GM18505 (cell line): ENCODE data around the gene RGS19.

ENCODE experiments used
- ATAC-seq: cut with Tn5 transposase; IDR thresholded peaks from one replicate; pipeline ENCODE4 v1.9.1; 2021; ENCODE audit not compliant: unreplicated experiment
- POLR2A ChIP-seq: IDR thresholded peaks from 4 replicates; pipeline ENCODE4 v1.6.1; 2011; ENCODE audit warnings: borderline replicate concordance; ENCODE audit not compliant: insufficient read depth, insufficient read length; ENCODE audit errors: extremely low read depth

The RGS19 gene

DNA sequence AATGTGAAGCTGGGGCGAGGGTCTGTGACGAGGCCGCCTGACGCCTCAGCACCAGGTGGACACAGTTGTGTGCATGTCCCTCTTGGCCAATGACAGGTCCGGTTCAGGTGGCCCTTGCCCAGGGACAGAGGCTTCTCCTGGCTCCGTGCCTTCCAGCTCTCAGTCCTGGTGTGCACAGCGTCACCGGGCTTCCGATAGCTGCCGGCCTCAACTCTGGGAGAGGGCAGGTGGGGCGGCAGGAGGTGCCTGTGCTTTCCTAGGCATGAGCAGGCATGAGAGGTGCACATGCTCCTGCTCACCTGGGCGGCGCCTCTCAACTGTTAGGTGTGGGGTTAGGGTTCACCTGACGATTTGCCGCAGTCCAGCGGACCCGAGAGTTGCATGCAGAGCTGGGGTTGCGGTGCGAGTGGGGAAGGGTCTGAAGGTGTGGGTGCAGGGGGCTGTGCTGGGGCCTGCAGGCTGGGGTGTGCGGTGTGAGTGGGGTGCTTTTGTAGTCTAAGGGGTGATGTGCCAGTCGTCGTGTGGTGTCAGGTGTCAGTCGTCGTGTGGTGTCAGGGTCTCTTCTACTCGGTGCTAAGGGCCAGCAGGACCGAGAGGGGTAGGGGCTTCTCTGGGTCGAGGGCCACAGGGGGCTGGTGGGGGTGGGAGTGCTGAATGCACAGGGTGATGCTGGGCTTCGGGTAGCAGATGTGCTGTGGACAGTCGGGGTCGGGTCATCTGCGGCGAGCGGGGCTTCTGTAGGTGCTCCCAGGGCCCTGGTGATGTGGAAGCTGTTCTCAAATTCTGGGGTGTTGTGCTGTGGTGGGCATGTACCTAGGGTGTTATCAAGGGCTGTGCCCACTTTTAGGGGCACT is 26.1 kb downstream of the RGS19 start:
- no peak for ATAC-seq
- no peak for TF ChIP-seq POLR2A

DNA sequence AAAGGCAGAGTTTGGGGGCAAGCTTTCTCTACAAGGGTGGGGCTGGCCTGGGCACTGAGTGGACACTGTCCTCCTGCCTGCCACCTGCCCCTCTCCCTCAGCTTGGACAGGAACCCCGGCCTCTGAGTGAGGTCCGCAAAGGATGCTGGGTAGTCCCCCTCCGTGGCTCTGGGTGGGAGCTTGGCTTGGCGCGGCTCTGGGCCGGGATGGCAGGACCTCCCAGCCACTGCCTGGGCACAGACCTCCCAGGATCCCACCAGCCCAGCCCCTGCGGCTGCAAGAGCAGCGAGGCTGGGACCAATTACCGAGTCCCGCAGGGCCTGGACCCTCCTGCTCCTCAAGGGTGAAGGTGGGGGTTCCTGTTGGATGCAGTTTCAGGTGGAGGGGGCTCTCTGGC is 27.0 kb downstream of the RGS19 start:
- ATAC-seq: no peak
- TF ChIP-seq POLR2A: no peak

DNA sequence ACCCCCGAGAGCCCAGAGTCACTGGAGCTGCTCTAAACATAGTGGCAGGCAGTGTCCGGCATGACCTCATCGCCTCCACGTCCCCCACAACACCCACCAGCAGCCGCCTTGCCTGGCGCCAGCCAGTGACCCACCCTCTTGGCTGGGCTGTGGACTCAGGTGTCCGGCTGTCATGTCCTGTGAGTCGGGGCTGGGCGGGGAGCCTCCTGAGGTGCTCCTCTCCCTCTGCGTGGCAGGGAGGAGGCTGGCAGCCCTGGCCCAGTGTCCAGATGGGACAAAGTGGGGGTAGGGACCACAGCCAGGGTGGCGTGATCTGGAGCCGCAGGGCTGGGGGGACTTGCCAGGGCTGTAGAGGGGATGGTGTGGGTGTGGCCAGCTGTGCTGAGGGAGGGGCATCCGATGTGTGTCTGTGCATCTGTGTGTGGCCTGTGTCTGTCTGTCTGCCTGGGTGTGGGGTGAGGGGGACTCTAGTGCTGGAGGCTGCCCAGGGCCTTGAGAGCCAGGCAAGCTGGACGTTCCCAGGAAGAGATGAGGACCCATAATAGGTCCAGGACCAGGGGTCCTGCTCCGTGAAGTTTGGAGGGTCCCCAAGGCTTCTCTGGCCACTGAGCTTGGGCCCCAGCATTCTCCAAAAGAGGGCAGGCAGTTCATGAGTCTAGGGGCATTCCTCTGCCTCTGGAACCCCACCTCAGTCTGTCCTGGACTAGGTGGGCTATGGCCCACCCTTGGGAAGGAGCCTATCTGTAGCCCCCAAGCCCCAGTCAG is 27.6 kb downstream of the RGS19 start:
- TF ChIP-seq POLR2A: no peak
- ATAC-seq: no peak

DNA sequence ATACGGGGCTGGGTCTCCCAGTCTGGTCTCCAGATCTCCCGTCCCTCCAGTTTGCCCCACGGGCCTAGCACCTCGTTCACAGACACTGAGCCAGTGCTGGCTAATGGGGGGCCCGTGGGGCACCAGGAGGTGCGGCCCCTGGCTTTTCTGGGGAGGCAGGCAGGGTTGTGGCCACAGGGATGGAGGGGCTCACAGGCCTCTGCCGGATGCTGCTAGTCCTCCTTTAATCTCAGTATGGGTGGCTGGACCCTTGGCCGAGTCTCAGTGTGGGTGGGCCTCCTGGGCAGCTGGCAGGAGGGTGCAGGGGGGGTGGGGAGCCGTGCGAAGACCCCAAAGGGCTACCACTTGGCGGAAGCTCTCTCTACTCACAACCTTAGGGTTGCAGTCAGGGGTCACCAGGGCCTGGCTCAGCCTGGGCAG is 28.3 kb downstream of the RGS19 start:
- ATAC-seq: no peak
- no peak for TF ChIP-seq POLR2A

DNA sequence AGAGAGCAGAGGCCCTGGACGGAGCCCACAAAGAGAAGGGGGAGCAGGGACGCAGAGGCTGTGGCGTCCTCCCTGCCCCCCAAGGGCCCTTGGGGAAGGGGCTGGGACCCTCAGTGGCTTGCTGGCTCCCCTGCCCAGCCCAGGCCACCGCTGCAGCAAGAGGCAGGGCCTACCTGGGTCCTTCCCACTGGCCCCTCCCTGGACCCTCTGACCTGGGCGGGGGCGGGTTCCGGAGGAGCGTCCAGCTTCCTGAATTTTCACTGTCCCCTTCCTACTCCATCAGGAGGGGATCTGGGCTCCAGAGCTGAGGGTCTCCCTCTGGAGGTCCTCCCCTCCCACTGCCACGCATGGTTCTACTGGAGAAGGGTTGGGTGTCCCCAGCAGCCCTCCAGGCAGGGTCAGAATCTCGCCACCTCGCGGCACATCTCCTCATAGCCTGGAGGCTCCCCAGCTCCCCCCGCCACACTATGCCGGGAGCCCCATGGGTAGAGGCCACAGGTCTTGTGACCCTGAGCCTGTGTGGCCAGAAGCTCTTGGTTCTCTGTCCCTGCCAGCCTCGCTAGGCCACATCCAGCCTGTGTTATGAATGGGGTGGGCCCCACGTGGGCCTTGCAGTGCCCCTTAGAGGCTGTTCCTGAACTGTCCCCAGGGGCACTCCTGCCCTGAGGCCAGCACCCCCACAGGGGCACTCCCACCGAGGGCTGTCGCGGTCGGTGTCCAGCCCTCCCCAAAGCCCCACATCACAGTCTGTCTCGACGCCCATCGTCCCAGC is 28.9 kb downstream of the RGS19 start:
- TF ChIP-seq POLR2A: no peak
- no peak for ATAC-seq

DNA sequence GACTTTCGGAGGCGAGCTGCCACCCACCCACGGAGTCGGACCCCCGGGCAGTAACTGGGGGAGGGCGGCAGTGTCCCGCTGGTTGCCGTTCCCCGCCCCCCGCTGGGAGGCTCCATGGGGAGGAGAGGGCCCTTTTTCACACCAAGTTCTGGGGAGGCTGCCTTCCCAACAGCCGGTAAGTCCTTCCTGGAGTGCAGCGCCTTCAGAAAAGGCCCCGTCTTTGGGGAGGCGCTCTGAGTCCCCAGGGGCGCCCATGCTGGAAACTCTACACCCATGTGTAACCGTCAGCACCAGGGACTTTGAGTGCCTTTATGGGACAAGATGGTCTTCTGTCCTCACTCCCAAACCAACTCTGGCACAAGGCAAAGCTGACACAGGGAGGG is 29.4 kb downstream of the RGS19 start:
- no peak for ATAC-seq
- no peak for TF ChIP-seq POLR2A

DNA sequence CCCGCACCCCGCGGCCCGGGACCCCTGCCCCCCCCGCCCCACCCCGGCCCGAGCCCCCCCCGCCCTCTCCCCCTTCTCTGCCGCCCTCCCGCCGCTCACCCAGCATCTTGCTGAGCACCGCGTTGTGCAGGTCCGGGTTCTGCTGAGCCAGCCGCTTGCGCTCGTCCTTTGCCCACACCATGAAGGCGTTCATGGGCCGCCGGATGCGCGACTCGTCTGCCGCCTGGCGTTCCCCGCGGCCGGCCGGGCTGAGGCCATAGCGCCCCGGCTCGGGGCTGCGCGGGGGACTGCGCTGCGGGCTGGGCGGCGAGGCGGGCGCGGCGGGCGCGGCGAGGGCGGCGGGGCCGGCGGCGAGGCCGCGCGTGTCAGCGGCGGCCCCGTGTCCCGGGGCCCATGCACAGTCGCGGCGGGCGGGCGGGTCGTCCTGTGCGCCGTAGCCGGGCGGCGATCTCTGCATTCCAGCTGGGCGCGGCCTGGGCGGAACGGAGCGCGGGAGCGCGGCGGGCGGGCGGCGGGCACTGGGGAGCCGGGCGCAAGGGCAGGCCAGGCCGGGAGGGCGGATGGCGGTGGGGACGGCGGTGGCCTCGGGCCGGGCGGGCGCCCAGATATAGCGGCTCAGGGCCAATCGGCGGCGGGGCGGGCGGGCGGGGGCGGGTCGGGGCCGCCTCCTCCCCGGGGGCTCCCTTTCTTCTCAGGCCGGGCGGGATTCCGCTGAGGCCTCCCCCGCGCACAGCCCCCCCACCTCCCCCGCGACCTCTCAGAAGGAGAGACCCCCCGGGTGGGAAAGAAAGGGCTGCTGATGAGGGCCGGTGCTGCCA is 30.0 kb downstream of the RGS19 start, which contains the start of gene SOX18:
Gene SOX18, minus strand, starts transcription at position 580 of the 818 bp plus-strand sequence. Its CDS starts 123 bp downstream, at position 457.
- TF ChIP-seq POLR2A: no peak
- ATAC-seq: no peak

DNA sequence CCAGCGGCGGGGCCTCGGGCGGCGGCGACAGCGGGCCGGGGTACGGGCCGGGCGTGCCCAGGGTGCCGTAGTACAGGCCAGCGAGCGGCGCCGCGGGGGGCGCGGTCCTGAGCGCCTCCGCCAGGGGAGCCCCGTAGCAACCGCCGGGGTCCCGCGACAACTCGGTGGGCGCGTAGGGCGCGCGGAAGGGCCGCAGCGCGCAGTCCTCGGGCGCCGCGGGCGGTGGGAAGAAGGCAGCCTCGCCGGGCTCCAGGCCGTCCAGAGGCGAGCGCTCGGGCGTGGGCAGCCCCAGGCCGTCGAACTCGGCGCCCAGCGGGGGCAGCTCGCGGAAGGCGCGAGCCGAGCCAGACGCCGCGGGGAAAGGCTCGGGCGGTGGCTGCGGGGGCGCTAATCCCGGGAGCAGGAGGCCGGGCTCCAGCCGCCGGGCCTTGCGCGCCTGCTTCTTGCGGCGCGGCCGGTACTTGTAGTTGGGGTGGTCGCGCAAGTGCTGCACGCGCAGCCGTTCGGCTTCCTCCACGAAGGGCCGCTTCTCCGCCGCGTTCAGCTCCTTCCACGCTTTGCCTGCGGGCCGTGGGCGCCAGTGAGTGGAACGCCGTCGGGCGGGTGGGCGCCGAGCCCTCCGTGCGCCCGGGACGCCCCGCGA is 30.8 kb downstream of the RGS19 start:
- TF ChIP-seq POLR2A: no peak
- ATAC-seq: no peak

DNA sequence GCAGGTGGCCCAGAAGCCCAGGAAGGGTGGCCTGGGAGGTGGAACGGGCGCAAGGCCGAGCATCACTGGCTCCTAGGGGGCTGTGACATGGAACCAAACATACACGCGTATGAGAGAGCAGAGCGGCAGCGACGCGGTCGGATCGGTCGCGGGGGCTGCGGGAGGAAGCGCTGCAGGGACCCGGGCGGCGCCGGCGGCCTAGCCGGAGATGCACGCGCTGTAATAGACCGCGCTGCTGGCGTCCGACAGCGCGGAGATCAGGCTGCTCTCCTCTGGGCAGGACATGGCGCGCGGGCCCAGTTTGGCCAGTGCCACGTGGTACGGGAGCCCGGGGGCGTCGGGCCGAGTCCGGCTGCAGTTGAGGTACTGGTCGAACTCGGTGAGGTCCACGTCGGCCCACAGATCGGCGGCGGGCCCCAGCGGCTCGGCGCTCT is 31.3 kb downstream of the RGS19 start:
- ATAC-seq: no peak
- TF ChIP-seq POLR2A: no peak

DNA sequence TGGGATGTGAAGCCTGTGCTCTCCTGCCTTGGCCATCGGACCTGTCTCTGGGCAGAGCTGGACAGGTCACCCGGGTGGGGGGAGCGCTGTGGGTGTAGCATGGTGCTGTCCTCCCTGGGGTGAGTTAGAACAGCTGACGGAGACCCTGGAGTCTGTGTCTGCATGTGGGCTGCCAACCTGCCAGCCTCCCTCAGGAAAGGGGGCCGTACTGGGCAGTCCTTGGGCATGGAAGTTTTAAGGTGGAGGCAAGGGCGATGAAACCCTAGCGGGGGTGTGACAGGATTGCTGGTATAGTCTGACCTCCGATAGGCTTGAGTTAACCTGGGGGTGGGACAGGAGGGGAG is 32.3 kb downstream of the RGS19 start:
- TF ChIP-seq POLR2A: no peak
- ATAC-seq: no peak

DNA sequence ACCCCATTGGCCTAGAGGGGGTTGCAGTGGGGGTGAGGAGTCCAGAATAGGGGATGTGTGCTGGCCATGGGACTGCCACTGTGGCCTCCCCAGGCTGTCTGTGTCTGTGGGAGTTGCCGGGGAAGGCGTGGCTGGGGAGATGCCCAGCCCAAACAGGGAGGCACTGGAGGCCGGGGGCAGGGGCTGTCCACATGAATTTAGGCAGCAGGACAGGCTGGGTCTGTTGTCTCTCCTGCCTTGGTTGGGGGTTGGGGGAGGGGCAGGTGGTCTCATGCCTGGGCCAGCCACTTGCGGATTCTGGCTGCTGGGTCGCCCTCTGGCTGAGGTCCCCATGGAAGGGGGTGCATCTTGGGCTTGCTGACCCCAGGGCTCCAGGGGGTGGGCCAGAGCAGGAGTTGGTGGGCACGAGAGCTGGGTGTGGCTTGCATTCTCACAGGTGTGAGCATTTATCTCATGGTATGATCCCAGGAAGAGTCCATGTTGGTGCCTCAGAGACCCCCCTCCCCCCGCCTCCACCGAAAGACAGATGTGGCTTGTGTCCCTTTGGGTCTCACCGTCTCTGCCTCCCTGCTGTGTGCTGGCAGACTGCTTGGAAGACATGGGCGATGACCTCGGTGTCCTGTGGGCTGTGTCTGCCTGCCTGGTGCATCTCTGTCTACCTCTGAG is 33.8 kb downstream of the RGS19 start:
- no peak for ATAC-seq
- TF ChIP-seq POLR2A: no peak
